ENCODE results near the gene SYN1.

DNA sequence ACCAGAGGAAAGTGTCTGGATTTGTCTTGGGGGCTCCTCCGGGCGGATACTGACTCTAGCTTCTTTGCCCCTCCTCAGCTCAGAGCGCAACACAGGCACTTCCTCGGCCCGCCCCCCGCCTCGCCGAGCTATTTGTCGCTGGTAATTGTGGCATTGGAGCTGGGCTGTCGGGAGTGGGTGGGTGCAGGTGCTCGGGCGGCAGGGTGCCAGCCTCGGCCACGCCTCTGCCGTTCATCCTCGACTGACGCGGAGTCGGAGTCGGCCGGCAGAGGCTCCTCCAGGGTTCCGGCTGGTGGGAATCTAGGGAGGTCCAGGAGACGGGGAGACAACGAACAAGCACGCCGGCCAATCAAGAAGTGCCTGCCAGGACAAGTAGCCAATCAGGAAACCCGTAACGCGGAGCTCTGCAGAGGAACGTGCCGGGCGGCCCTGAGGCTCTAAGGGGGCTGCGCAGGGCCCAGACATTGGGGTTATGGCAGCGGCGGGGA, 3.9 kb upstream of the SYN1 start:
- TF ChIP-seq EP300 (conservative IDR thresholded peaks at IDR 0.05; ENCODE audit: poor library complexity, severe bottlenecking): no peak
- TF ChIP-seq, protein P1, sequence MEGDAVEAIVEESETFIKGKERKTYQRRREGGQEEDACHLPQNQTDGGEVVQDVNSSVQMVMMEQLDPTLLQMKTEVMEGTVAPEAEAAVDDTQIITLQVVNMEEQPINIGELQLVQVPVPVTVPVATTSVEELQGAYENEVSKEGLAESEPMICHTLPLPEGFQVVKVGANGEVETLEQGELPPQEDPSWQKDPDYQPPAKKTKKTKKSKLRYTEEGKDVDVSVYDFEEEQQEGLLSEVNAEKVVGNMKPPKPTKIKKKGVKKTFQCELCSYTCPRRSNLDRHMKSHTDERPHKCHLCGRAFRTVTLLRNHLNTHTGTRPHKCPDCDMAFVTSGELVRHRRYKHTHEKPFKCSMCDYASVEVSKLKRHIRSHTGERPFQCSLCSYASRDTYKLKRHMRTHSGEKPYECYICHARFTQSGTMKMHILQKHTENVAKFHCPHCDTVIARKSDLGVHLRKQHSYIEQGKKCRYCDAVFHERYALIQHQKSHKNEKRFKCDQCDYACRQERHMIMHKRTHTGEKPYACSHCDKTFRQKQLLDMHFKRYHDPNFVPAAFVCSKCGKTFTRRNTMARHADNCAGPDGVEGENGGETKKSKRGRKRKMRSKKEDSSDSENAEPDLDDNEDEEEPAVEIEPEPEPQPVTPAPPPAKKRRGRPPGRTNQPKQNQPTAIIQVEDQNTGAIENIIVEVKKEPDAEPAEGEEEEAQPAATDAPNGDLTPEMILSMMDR (IDR thresholded peaks at IDR 0.05; ENCODE audit: poor library complexity, severe bottlenecking): no peak
